ENCODE measurements around the gene NOL12.
"Not testable (repeated sequence)": the region's sequence is repeated elsewhere in the genome, so short reads cannot be mapped to it uniquely, and the experiment has no call there.

Gene NOL12

GRCh38 chr22:37686002-37686982 is at the start of gene NOL12:
NOL12 (plus strand) TSS chr22:37686343; CDS start chr22:37686393, 50 bp downstream.
- peak; percentile 81 for DNase-seq

- DNase-seq = no peak
These were observed 49.2 kb upstream of the NOL12 start for GRCh38 chr22:37636949-37637273.

- no peak for DNase-seq
These were observed 47.6 kb upstream of the NOL12 start for GRCh38 chr22:37638391-37639069.

GRCh38 chr22:37639070-37639760 is 46.9 kb upstream of the NOL12 start, which contains the start of gene SH3BP1:
SH3BP1 (plus strand) TSS chr22:37639669; CDS start chr22:37639788, 119 bp downstream.
- DNase-seq = peak; percentile 52

- no peak for DNase-seq
These were observed 46.2 kb upstream of the NOL12 start for GRCh38 chr22:37639771-37640590.

GRCh38 chr22:37640591-37641560 is 45.3 kb upstream of the NOL12 start:
- DNase-seq = no peak

GRCh38 chr22:37641561-37641949 is 44.6 kb upstream of the NOL12 start:
- DNase-seq = no peak

- peak; percentile 91 for DNase-seq
These were observed 42.8 kb upstream of the NOL12 start for GRCh38 chr22:37643225-37643847.

GRCh38 chr22:37647317-37647716 is 38.8 kb upstream of the NOL12 start:
- no peak for DNase-seq

- no peak for DNase-seq
These were observed 38.2 kb upstream of the NOL12 start for GRCh38 chr22:37647928-37648327.

GRCh38 chr22:37650463-37651136 is 35.5 kb upstream of the NOL12 start:
- no peak for DNase-seq

- no peak for DNase-seq
These were observed 31.4 kb upstream of the NOL12 start for GRCh38 chr22:37654563-37655251.

GRCh38 chr22:37655252-37655563 is 30.9 kb upstream of the NOL12 start:
- no peak for DNase-seq

GRCh38 chr22:37656583-37656982 is 29.6 kb upstream of the NOL12 start:
- not testable (repeated sequence) for DNase-seq

- DNase-seq = no peak
These were observed 28.5 kb upstream of the NOL12 start for GRCh38 chr22:37657590-37658132.

- peak; percentile 98 for DNase-seq
These were observed 27.7 kb upstream of the NOL12 start, which contains the start of gene PDXP for GRCh38 chr22:37658133-37659065. PDXP (plus strand) TSS chr22:37658723; CDS start chr22:37658783, 60 bp downstream.

- DNase-seq = no peak
These were observed 26.9 kb upstream of the NOL12 start for GRCh38 chr22:37659066-37659896.
